ENCODE results near the gene SLC25A29.
"Not testable (repeated sequence)": the region's sequence is repeated elsewhere in the genome, so short reads cannot be mapped to it uniquely, and the experiment has no call there.

The SLC25A29 gene

GRCh38 chr14:100293497-100294212 lies 12.6 kb downstream of the SLC25A29 start:
- DNase-seq (ENCODE audit: low read depth, low spot score), result no peak

- no peak for DNase-seq (ENCODE audit: low read depth, low spot score)
These were observed 13.3 kb downstream of the SLC25A29 start for GRCh38 chr14:100292776-100293461.

- no peak for DNase-seq (ENCODE audit: low read depth, low spot score)
These were observed 13.9 kb downstream of the SLC25A29 start for GRCh38 chr14:100292301-100292775.

- DNase-seq (ENCODE audit: low read depth, low spot score), result no peak
These were observed 14.8 kb downstream of the SLC25A29 start for GRCh38 chr14:100291305-100292075.

- DNase-seq (ENCODE audit: low read depth, low spot score), result no peak
These were observed 15.5 kb downstream of the SLC25A29 start for GRCh38 chr14:100290607-100291304.

GRCh38 chr14:100289916-100290606 lies 16.2 kb downstream of the SLC25A29 start:
- no peak for DNase-seq (ENCODE audit: low read depth, low spot score)

- DNase-seq (ENCODE audit: low read depth, low spot score), result no peak
These were observed 17.7 kb downstream of the SLC25A29 start for GRCh38 chr14:100288382-100289185.

- DNase-seq (ENCODE audit: low read depth, low spot score), result not testable (repeated sequence)
These were observed 18.3 kb downstream of the SLC25A29 start for GRCh38 chr14:100287998-100288295.

- no peak for DNase-seq (ENCODE audit: low read depth, low spot score)
These were observed 18.8 kb downstream of the SLC25A29 start for GRCh38 chr14:100287202-100287997.

- no peak for DNase-seq (ENCODE audit: low read depth, low spot score)
These were observed 19.6 kb downstream of the SLC25A29 start for GRCh38 chr14:100286484-100287191.

- no peak for DNase-seq (ENCODE audit: low read depth, low spot score)
These were observed 20.3 kb downstream of the SLC25A29 start for GRCh38 chr14:100285913-100286400.

GRCh38 chr14:100285021-100285912 lies 21.0 kb downstream of the SLC25A29 start:
- no peak for DNase-seq (ENCODE audit: low read depth, low spot score)

GRCh38 chr14:100283984-100284881 lies 22.0 kb downstream of the SLC25A29 start:
- no peak for DNase-seq (ENCODE audit: low read depth, low spot score)

- DNase-seq (ENCODE audit: low read depth, low spot score), result not testable (repeated sequence)
These were observed 22.8 kb downstream of the SLC25A29 start for GRCh38 chr14:100283436-100283835.

GRCh38 chr14:100282766-100283419 lies 23.4 kb downstream of the SLC25A29 start:
- DNase-seq (ENCODE audit: low read depth, low spot score), result no peak

GRCh38 chr14:100282083-100282350 lies 24.2 kb downstream of the SLC25A29 start:
- DNase-seq (ENCODE audit: low read depth, low spot score), result no peak
